HUDEP-2 (cell line): ENCODE results near the gene ARMC6.

Experiments used
- DNase-seq, 76 experiments: peaks; one replicate each; lab custom pipeline; 2025; ENCODE audit not compliant: unreplicated experiment in 76 of 76; lab: John Stamatoyannopoulos, UW

Gene ARMC6

GRCh38 chr19:19053508-19054314 lies 20.3 kb downstream of the ARMC6 start:
- peak in 44 of 76 experiments; percentile 7 to 65 (median 39) for DNase-seq

- no peak for DNase-seq
These were observed 21.0 kb downstream of the ARMC6 start for GRCh38 chr19:19054315-19054938.

GRCh38 chr19:19054939-19055440 lies 21.6 kb downstream of the ARMC6 start:
- DNase-seq, result no peak

- no peak for DNase-seq
These were observed 22.3 kb downstream of the ARMC6 start for GRCh38 chr19:19055701-19056100.

- no peak for DNase-seq
These were observed 23.4 kb downstream of the ARMC6 start for GRCh38 chr19:19056636-19057275.

GRCh38 chr19:19057317-19057716 lies 23.9 kb downstream of the ARMC6 start:
- DNase-seq, result no peak

- no peak for DNase-seq
These were observed 24.3 kb downstream of the ARMC6 start for GRCh38 chr19:19057720-19058119.

- peak in 3 of 76 experiments; percentile 20 to 33 (median 29) for DNase-seq
These were observed 25.8 kb downstream of the ARMC6 start for GRCh38 chr19:19059018-19059836.

- DNase-seq, result peak in 75 of 76 experiments; percentile 54 to 96 (median 83)
These were observed 26.6 kb downstream of the ARMC6 start for GRCh38 chr19:19059837-19060611.

- DNase-seq, result peak in 65 of 76 experiments; percentile 29 to 85 (median 63)
These were observed 28.1 kb downstream of the ARMC6 start for GRCh38 chr19:19061506-19061905.

GRCh38 chr19:19062454-19063182 lies 29.2 kb downstream of the ARMC6 start:
- peak in 43 of 76 experiments; percentile 11 to 66 (median 43) for DNase-seq

GRCh38 chr19:19063183-19064097 lies 30.0 kb downstream of the ARMC6 start, which contains the start of gene SLC25A42:
Gene SLC25A42, plus strand, starts transcription at chr19:19063994. Its CDS starts 32,131 bp downstream, at chr19:19096125.
- DNase-seq, result peak; percentile 92 to 100 (median 100)

GRCh38 chr19:19064098-19064722 lies 30.8 kb downstream of the ARMC6 start:
- peak in 2 of 76 experiments; percentile 42 to 44 for DNase-seq

GRCh38 chr19:19064811-19065745 lies 31.7 kb downstream of the ARMC6 start:
- peak in 27 of 76 experiments; percentile 4 to 42 (median 18) for DNase-seq

- no peak for DNase-seq
These were observed 34.1 kb downstream of the ARMC6 start for GRCh38 chr19:19067276-19068072.
